Common myeloid progenitor, CD34-positive (primary cell): Measurements from ENCODE around the gene LAMA4.

Source experiments
- CTCF ChIA-PET: fragments of 350-600 bp; sonication (Branson Sonifier 250); formaldehyde crosslinking; loops from one replicate; lab custom pipeline; 2021; ENCODE audit warnings: antibody characterized with exemption; lab: Charles Lee
- POLR2A ChIA-PET: fragments of 350-600 bp; sonication (Branson Sonifier 250); formaldehyde crosslinking; loops from one replicate; lab custom pipeline; 2021; ENCODE audit warnings: antibody characterized with exemption; lab: Charles Lee
- DNase-seq, 3 donors: peaks; one replicate each; pipeline versions ENCODE4 v3.0.0 to v3.0.0-alpha.2; 2013
- H3K27ac ChIP-seq, 2 experiments: 1 replicate in 1 of 2; 2 replicates in 1 of 2; pipeline ENCODE4 v1.7.0; 2013; ENCODE audit warnings: inconsistent platforms in 2 of 2, low read length in 2 of 2, mild to moderate bottlenecking in 2 of 2, low read depth in 1 of 2, moderate library complexity in 1 of 2; ENCODE audit not compliant: severe bottlenecking in 2 of 2, insufficient read depth in 1 of 2, poor library complexity in 1 of 2
- H3K27me3 ChIP-seq, 5 experiments: replicated peaks in 2 of 5; 1 replicate in 3 of 5; 2 replicates in 2 of 5; pipeline versions ENCODE4 v1.6.1 to v1.7.0; 2013; ENCODE audit warnings: low read length in 4 of 5, mild to moderate bottlenecking in 2 of 5, moderate library complexity in 2 of 5, inconsistent platforms in 1 of 5; ENCODE audit not compliant: insufficient read depth in 5 of 5, control insufficient read depth in 4 of 5
- H3K36me3 ChIP-seq, 4 experiments: 1 replicate in 2 of 4; 2 replicates in 2 of 4; pipeline versions ENCODE4 v1.6.1 to v1.7.0; 2013; ENCODE audit warnings: low read length in 3 of 4, control low read depth in 1 of 4, mild to moderate bottlenecking in 1 of 4; ENCODE audit not compliant: control insufficient read depth in 4 of 4, insufficient read depth in 4 of 4
- H3K4me1 ChIP-seq, 4 experiments: 1 replicate in 3 of 4; 2 replicates in 1 of 4; pipeline versions ENCODE4 v1.6.1 to v1.7.1; 2013; ENCODE audit warnings: low read length in 3 of 4, mild to moderate bottlenecking in 3 of 4, control low read depth in 1 of 4, inconsistent platforms in 1 of 4, moderate library complexity in 1 of 4; ENCODE audit not compliant: control insufficient read depth in 4 of 4, insufficient read depth in 4 of 4; ENCODE audit errors: control extremely low read depth in 1 of 4
- H3K4me3 ChIP-seq, 7 experiments: 1 replicate in 4 of 7; 2 replicates in 3 of 7; pipeline versions ENCODE4 v1.5.1 to v1.7.0; 2013; ENCODE audit warnings: mild to moderate bottlenecking in 7 of 7, low read length in 6 of 7, moderate library complexity in 6 of 7, inconsistent platforms in 2 of 7, low read depth in 2 of 7, control low read depth in 1 of 7; ENCODE audit not compliant: insufficient read depth in 4 of 7, control insufficient read depth in 1 of 7; ENCODE audit errors: extremely low read depth in 1 of 7
- H3K9me3 ChIP-seq, 5 experiments: 1 replicate in 4 of 5; 2 replicates in 1 of 5; pipeline versions ENCODE4 v1.6.1 to v1.7.1; 2013; ENCODE audit warnings: low read length in 4 of 5, mild to moderate bottlenecking in 2 of 5, inconsistent platforms in 1 of 5, low read depth in 1 of 5, moderate library complexity in 1 of 5; ENCODE audit not compliant: control insufficient read depth in 4 of 5, insufficient read depth in 2 of 5; ENCODE audit errors: control extremely low read depth in 1 of 5
- WGBS: methylation state at CpG from one replicate; pipeline ENCODE4 v1.1.5; 2013; ENCODE audit not compliant: insufficient coverage; 5-methylcytosine and 5-hydroxymethylcytosine counted together

The LAMA4 gene

DNA sequence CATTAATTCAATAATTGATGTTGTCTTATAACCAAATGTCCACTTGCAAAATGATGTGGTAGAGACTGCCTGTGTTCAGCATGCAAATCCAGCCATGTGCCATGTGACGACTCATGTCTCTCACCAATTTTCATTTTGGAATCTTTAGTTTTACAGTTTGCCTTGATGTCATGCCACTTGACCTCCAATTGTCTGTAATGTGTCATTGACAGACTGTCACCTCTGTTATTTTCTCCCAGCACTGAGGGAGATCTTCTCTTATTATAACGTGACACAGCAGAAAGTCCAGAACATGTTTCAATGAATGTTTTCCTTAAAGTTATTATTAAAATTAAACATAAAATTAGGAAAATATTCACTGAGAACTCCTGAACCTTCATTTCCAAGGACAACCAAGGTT is 56.7 kb downstream of the LAMA4 start:
- WGBS = 100% methylated on average over 1 of the region's 2 CpGs
- CTCF ChIA-PET = interaction anchor here (0.8 to 1.7 kb wide), 3 partner anchors 9 to 113 kb away, joined by 3 to 5 read pairs (median 4); no protein-coding TSS in a partner anchor
- H3K36me3 ChIP-seq = no peaks in the 10 kb centered on the region

DNA sequence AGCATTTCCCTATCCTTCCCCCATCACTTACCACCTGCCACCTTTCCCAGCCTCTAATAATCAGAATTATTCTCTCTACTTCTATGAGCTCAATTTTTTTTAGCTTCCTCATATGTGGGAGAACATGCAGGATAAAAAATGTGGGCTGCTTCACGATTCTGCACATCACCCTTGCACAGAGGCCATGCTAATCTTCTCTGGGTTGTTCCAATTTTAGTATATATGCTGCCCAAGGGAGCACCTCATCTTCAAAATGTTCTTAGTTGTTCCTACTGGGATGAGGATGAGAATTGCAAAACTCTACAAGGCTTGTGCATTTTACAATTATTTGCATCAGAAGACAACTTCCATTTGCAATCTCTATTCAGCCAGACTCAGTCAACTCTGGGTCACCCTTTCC is 58.1 kb downstream of the LAMA4 start:
- no peak for DNase-seq

More for the DNA sequence above, 56.7 kb downstream of the LAMA4 start:
- Histone ChIP-seq H3K9me3 (no peaks in the 10 kb centered on the region), H3K27me3 (peaks cover 0 to 2% (median 0%) of the 10 kb centered on the region in 5 experiments), H3K27ac (no peak overlapping the region), H3K4me1 (no peaks in the 10 kb centered on the region), H3K4me3 (no peak overlapping the region)
- POLR2A ChIA-PET = no interaction called here
- no peak for DNase-seq

DNA sequence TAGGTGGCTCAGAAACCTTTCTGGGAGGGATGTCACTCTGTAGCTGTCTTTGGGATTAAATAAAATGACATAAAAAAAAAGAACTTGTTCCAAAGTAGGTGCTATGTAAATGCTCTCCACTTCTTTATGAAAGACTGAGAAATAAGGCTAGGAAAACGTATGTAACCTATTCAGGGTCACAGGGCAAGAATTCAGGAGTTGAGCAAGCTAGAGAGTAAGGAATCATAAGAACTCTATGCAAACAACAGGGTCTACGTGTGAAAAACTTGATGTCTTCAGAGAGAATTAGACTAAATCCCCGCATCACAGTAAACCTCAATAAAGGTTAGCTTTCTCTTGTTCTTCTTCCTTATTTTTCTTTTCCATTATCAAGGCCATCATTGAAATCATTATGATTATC is 59.2 kb downstream of the LAMA4 start:
- CTCF ChIA-PET = interaction anchor here (0.7 to 1.7 kb wide), 3 partner anchors 11 to 639 kb away, joined by 3 to 6 read pairs (median 3); no protein-coding TSS in a partner anchor
- WGBS = 100% methylated on average over 3 of the region's 3 CpGs
- Histone ChIP-seq H3K4me3 (no peak overlapping the region), H3K36me3 (no peaks in the 10 kb centered on the region), H3K27ac (no peak overlapping the region), H3K9me3 (no peaks in the 10 kb centered on the region), H3K27me3 (peaks cover 0 to 2% (median 0%) of the 10 kb centered on the region in 5 experiments), H3K4me1 (no peaks in the 10 kb centered on the region)
- DNase-seq = no peak
- POLR2A ChIA-PET = no interaction called here

More for the DNA sequence above, 58.1 kb downstream of the LAMA4 start:
- Histone ChIP-seq H3K4me3 (no peak overlapping the region), H3K9me3 (no peaks in the 10 kb centered on the region), H3K4me1 (no peaks in the 10 kb centered on the region), H3K36me3 (no peaks in the 10 kb centered on the region), H3K27ac (no peak overlapping the region), H3K27me3 (peaks cover 0 to 2% (median 0%) of the 10 kb centered on the region in 5 experiments)
- WGBS = 100% methylated on average over 1 of the region's 1 CpG
- CTCF ChIA-PET = interaction anchor here (1.4 to 1.7 kb wide), 3 partner anchors 12 to 115 kb away, joined by 3 to 6 read pairs (median 3); no protein-coding TSS in a partner anchor
- POLR2A ChIA-PET = no interaction called here

DNA sequence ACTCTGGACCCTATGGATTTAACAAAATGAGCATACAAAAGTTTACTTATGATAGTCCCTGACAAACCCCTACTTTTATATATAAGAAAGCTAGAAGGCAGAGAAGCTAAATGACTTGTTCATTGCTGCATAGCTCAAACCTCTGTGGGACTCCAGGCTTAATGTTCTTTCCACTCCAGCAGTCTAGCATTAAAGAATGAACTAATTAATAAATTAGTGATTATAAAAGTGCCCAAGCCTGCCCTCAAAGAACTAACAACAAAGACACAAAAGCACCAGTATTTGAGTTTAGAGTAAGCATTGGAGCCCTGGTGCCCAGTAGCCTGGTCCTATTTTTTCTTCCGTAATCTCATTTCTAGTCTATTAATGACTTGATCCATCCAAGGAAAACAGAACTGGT is 59.9 kb downstream of the LAMA4 start:
- WGBS = no CpG with 5 or more reads among the region's 1 CpG
- ChIA-PET POLR2A (no interaction called here), CTCF (interaction anchor here (0.6 kb wide), 1 partner anchor 61 kb away, joined by 3 read pairs; no protein-coding TSS in a partner anchor)
- Histone ChIP-seq H3K9me3 (no peaks in the 10 kb centered on the region), H3K4me1 (no peaks in the 10 kb centered on the region), H3K27me3 (peaks cover 0 to 4% (median 0%) of the 10 kb centered on the region in 5 experiments), H3K36me3 (no peaks in the 10 kb centered on the region), H3K4me3 (no peak overlapping the region), H3K27ac (no peak overlapping the region)
- DNase-seq = no peak

DNA sequence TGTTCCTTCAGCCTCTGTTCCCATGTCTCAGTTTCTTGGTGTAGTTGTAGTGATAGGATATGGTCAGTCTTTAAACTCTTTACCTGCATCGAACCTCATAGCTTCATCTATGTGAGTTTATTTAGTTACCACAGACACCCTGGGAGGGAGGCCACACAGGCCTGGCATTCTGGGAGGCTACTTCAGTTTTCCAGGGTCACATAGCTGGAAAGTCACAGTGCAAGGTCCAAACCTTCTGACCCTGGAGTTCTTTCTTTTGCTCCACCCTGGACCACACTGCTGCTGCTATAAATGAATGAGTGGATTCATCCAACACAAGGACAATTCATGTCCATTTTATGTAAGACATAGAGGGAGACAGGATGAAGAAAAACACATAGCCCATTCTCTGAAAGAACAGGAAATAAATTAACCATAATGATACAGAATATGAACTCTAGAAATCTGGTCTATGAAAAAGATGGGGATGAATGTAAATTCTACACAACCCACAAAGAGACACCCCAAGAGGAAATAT is 60.8 kb downstream of the LAMA4 start:
- Histone ChIP-seq H3K9me3 (no peaks in the 10 kb centered on the region), H3K4me3 (no peak overlapping the region), H3K4me1 (no peaks in the 10 kb centered on the region), H3K27ac (no peak overlapping the region), H3K27me3 (peaks cover 0 to 6% (median 0%) of the 10 kb centered on the region in 5 experiments), H3K36me3 (no peaks in the 10 kb centered on the region)
- WGBS = no CpG with 5 or more reads among the region's 1 CpG
- no peak for DNase-seq
- ChIA-PET CTCF (no interaction called here), POLR2A (no interaction called here)

DNA sequence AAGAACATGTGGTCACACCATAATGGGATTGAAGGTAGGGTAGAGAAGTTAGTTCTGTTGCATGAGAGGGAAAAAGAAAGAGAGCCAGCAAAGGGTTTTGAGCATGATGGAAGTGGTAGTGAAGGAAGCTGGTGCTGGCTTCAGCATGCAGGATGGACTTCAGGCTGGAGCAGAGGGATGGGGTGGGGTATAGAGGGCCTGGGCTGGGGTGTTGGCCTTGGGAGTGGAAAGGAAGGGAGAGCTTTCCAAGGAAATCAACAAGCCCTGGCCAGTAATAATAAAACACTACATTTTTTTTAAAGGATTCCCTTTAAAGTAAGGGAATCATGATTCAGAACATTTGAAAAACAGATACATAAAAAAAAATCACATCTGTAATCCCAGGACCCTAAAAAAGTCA is 61.2 kb downstream of the LAMA4 start:
- Histone ChIP-seq H3K27ac (no peak overlapping the region), H3K27me3 (peaks cover 0 to 7% (median 0%) of the 10 kb centered on the region in 5 experiments), H3K4me3 (no peak overlapping the region), H3K4me1 (no peaks in the 10 kb centered on the region), H3K9me3 (no peaks in the 10 kb centered on the region), H3K36me3 (no peaks in the 10 kb centered on the region)
- DNase-seq = no peak
- CTCF ChIA-PET = interaction anchor here (1.3 kb wide), 1 partner anchor 178 kb away, joined by 3 read pairs; no protein-coding TSS in a partner anchor
- POLR2A ChIA-PET = no interaction called here

DNA sequence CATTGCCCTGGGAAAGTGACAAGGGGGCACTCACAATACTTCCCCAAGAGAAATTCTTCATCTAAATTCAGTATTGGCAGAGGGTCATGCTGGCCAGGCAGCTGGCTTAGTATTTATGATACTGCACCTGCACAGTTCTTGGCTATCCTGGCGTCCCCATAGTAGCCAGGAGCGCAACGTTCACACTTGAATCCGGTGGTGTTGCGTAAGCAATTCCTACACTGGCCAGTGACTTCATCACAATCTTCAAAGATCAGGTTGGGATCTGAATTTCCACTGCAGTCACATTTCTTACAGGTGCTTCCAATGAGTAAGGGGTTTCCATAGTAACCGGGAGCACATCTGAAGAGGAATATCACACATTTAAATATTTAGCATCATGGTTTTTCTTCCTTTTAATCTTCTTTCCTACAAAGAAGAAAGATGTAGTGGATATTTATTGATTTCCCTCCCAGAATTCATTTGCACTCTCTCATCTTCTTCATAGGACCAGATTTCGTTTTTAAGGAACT is 62.8 kb downstream of the LAMA4 start:
- H3K36me3 ChIP-seq = no peaks in the 10 kb centered on the region
- H3K4me3 ChIP-seq = no peak overlapping the region
- no peak overlapping the region for H3K27ac ChIP-seq
- WGBS = 83% methylated on average over 5 of the region's 7 CpGs
- H3K4me1 ChIP-seq = peaks cover 0 to 9% (median 5%) of the 10 kb centered on the region in 4 experiments
- no peaks in the 10 kb centered on the region for H3K9me3 ChIP-seq
- H3K27me3 ChIP-seq = peaks cover 0 to 7% (median 0%) of the 10 kb centered on the region in 5 experiments
- DNase-seq = no peak
- ChIA-PET CTCF (interaction anchor here (0.7 to 1.1 kb wide), 2 partner anchors 8 to 97 kb away, joined by 3 read pairs; no protein-coding TSS in a partner anchor), POLR2A (no interaction called here)
